ENCODE measurements around the gene AARS2. TPM values are rescaled to one million over a fixed set of nuclear protein-coding genes. Genes with fewer than 3 reads are reported as not detected.

The AARS2 gene
- total and polyA plus RNA-seq, 2 of the 8 experiments (the other 6 are each of a cell fraction or from before 2014, with no cell fraction given) = 8.6 to 20.4 TPM

DNA sequence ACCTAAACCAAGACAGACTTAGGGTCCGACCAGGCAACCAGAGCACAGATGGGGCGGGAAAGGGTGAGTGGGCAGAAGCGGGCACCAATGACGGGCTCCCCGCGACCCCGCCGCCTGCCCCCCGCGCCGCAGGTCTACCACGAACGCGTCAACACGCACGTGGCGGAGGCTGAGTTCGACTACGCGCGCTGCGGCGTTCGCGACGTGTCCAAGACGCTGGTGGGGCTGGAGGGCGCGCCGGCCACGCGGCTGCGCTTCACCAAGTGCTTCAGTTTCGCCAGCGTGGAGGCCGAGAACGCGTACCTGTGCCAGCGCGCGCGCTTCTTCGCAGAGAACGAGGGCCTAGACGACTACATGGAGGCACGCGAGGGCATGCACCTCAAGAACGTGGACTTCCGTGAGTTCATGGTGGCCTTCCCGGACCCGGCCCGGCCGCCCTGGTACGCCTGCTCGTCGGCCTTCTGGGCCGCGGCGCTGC is 37.8 kb downstream of the AARS2 start:
- Histone ChIP-seq H3K9me3 (ENCODE audit: insufficient read depth in 2 of 2, low read depth in 1 of 2, low read length in 1 of 2) (no peaks in the 10 kb centered on the region), H3K14ac (ENCODE audit: insufficient read length) (no peak overlapping the region), H2BK5ac (ENCODE audit: low read depth, low read length) (no peak overlapping the region), H3K4me3 (ENCODE audit: extremely low read depth in 1 of 4, insufficient read depth in 2 of 4, low read depth in 3 of 4, low read length in 4 of 4) (no peak overlapping the region), H3K79me1 (ENCODE audit: low read depth, low read length) (no peaks in the 10 kb centered on the region; the same call in 1 of the 2 replicates), H2BK20ac (ENCODE audit: low read length) (no peak overlapping the region), H3K9ac (replicated peaks in 1 of 4; ENCODE audit: extremely low read depth in 1 of 4, low read depth in 3 of 4, low read length in 3 of 4) (no peak overlapping the region), H2AFZ (ENCODE audit: low read length) (no peak overlapping the region), H2BK12ac (ENCODE audit: low read depth, low read length) (peak overlapping the region; percentile 9; the same call in 1 of the 2 replicates), H2BK15ac (ENCODE audit: low read length) (no peak overlapping the region), H3K4me2 (ENCODE audit: insufficient read depth in 1 of 2, low read depth in 2 of 2, low read length in 2 of 2) (no peak overlapping the region), H4K91ac (replicated peaks; ENCODE audit: insufficient read length, low read length) (no peak overlapping the region), H3K4me1 (replicated peaks in 1 of 4; ENCODE audit: control insufficient read depth in 3 of 4, insufficient read depth in 4 of 4, low read length in 3 of 4) (peaks cover 5 to 17% (median 9%) of the 10 kb centered on the region in 4 experiments), H4K8ac (ENCODE audit: extremely low read depth, insufficient read depth, low read length) (no peak overlapping the region), H2BK120ac (replicated peaks; ENCODE audit: low read depth, low read length) (no peak overlapping the region), H3K36me3 (ENCODE audit: control insufficient read depth in 2 of 4, insufficient read depth in 4 of 4, low read length in 3 of 4) (peaks cover 0 to 9% (median 3%) of the 10 kb centered on the region in 4 experiments; a peak in 4 of 8 replicates), H3K79me2 (ENCODE audit: control insufficient read depth in 1 of 2, insufficient read depth in 2 of 2, low read length in 2 of 2) (no peaks in the 10 kb centered on the region), H4K20me1 (replicated peaks in 1 of 2; ENCODE audit: control insufficient read depth in 1 of 2, insufficient read depth in 2 of 2, low read length in 2 of 2) (peaks cover 0 to 8% of the 10 kb centered on the region in 2 experiments), H3K18ac (ENCODE audit: extremely low read depth, low read length) (no peak overlapping the region), H3K27ac (ENCODE audit: low read depth, low read length) (no peak overlapping the region), H3K4ac (replicated peaks; ENCODE audit: insufficient read length, low read depth, low read length) (no peak overlapping the region), H4K5ac (ENCODE audit: insufficient read length, low read depth, low read length) (no peak overlapping the region), H3K23ac (ENCODE audit: insufficient read length) (no peak overlapping the region), H2AK5ac (ENCODE audit: low read depth, low read length) (no peak overlapping the region), H3K56ac (replicated peaks; ENCODE audit: insufficient read length, low read depth, low read length) (no peak overlapping the region), H3K27me3 (replicated peaks in 1 of 4; ENCODE audit: control insufficient read depth in 3 of 4, extremely low read depth in 1 of 4, insufficient read depth in 3 of 4, low read length in 3 of 4) (peaks cover 0 to 3% (median 0%) of the 10 kb centered on the region in 4 experiments; a peak in 1 of 7 replicates), H3K23me2 (ENCODE audit: low read depth, low read length) (peaks cover 2% of the 10 kb centered on the region; the same call in 1 of the 2 replicates)
- DNase-seq (ENCODE audit: low read depth in 1 of 2, low spot score in 2 of 2) (no peak), FAIRE-seq (no peak)
- no peak for TF ChIP-seq KDM5A (IDR thresholded peaks at IDR 0.05; ENCODE audit: low read length)
- WGBS, 2 experiments (ENCODE audit: extremely low coverage in 1 of 2, insufficient coverage in 1 of 2, insufficient read length in 1 of 2, insufficient replicate concordance in 2 of 2, low coverage in 1 of 2, low lambda C conversion rate in 2 of 2, missing lambda C conversion rate in 1 of 2) = 96% methylated on average over 55 of the region's 59 CpGs; no CpG with 5 or more reads in 1 of the 2 experiments
- ChIA-PET CTCF (ENCODE audit: partially characterized antibody) (interaction anchor here (1.0 to 19.0 kb wide), 12 partner anchors 8 to 179 kb away, joined by 3 to 330 read pairs (median 4); partner anchors contain the start of genes AARS2 and SLC35B2), POLR2A (ENCODE audit: partially characterized antibody) (interaction anchor here (0.6 to 4.8 kb wide), 9 partner anchors 11 to 38 kb away, joined by 3 to 26 read pairs (median 3); partner anchors contain the start of genes AARS2, HSP90AB1 and SLC35B2)
